ENCODE data around the gene LRRK1. TPM values are rescaled to one million over a fixed set of nuclear protein-coding genes. Genes with fewer than 3 reads are reported as not detected.

Gene LRRK1
- polyA plus RNA-seq, 4 donors = 3.8 to 9.4 (median 5.9) TPM

DNA sequence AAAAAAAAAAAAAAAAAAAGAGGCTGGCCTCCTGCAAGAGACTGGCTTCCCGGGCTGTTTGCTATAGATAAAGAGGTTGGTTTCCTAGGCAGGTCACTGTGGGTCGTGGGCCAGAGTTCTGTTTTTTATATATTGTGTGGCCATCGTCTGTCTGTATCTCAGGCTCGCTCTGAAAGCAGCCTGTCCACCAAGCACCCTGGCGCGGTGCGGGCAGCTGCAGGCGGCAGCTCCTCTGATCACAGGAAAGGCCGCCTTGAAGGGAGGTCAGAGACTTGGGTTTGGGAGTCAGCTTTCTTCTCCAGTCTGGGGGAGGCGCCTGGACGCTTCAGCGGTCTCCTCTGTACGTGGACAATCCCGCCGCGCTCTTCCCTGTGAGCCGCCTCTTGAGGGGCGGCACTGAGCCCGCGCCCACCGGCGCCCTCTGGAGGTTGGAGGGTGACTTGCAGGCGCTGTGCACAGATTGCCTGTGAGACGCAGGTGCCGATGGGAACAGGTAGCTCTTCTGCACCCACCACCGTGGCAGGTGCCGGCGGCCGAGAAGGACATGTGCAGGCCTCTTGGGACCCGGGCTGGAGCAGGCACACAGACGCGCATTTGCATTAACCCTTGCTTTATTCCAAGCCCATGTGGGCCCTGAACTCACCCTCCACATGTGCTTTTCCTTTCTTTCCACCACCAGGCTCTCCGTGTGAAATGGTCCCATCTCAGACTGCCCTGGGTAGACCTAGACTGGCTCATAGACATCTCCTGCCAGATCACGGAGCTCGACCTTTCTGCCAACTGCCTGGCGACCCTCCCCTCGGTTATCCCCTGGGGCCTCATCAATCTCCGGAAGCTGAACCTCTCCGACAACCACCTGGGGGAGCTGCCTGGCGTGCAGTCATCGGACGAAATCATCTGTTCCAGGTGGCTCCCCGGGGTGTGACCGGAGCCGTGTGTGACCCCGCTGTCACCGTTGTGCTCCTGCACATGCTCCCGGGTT lies 89.3 kb downstream of the LRRK1 start:
- DNase-seq = peak; percentile 83 to 94
- Histone ChIP-seq H3K27me3 (ENCODE audit: control insufficient read depth in 3 of 3, insufficient read depth in 3 of 3, low read length in 3 of 3) (no peaks in the 10 kb centered on the region), H3K27ac (ENCODE audit: low read depth in 1 of 3, low read length in 2 of 3) (no peak overlapping the region), H3K9me3 (ENCODE audit: control insufficient read depth in 2 of 2, insufficient read depth in 1 of 2, low read depth in 1 of 2, low read length in 1 of 2) (peaks cover 0 to 13% of the 10 kb centered on the region in 2 donors), H3K4me3 (ENCODE audit: low read depth in 1 of 3, low read length in 3 of 3) (peak overlapping the region in 2 of 3 donors; percentile 60 to 61), H3K4me1 (ENCODE audit: control insufficient read depth in 3 of 3, insufficient read depth in 2 of 3, low read depth in 1 of 3, low read length in 2 of 3) (peaks cover 0 to 6% (median 0%) of the 10 kb centered on the region in 3 donors), H3K36me3 (ENCODE audit: control insufficient read depth in 3 of 3, insufficient read depth in 2 of 3, low read depth in 1 of 3, low read length in 3 of 3) (peaks cover 0 to 2% (median 2%) of the 10 kb centered on the region in 3 donors)
- FAIRE-seq = no peak
- WGBS, 3 donors = 17 to 31% (median 19%) methylated on average over 45 to 48 of the region's 48 CpGs

DNA sequence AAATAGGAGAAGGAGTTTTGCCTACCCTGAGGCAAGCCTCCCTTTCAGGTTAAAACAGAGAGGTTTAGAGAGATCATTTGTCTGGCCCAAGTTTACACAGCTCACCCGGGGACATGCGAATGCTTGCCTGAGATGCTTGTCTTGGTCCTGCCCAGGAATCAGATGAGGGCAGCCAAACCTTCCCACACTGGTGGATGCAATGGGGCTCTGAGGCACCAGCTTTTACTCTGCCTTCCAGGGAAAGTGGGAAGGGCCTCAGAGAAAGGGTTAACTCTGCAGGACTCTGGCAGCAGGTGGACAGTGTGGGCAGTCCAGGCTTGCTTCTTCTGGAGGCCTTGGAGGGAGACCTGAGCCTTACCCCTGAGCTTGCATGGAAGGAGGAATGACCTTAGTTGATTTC lies 90.0 kb downstream of the LRRK1 start:
- FAIRE-seq = no peak
- peaks cover 0 to 13% of the 10 kb centered on the region in 2 donors for H3K9me3 ChIP-seq (ENCODE audit: control insufficient read depth in 2 of 2, insufficient read depth in 1 of 2, low read depth in 1 of 2, low read length in 1 of 2)
- DNase-seq = no peak
- peaks cover 0 to 2% (median 2%) of the 10 kb centered on the region in 3 donors for H3K36me3 ChIP-seq (ENCODE audit: control insufficient read depth in 3 of 3, insufficient read depth in 2 of 3, low read depth in 1 of 3, low read length in 3 of 3)
- 50 to 82% (median 77%) methylated on average over 2 of the region's 2 CpGs for WGBS, 3 donors
- H3K27ac ChIP-seq (ENCODE audit: low read depth in 1 of 3, low read length in 2 of 3) = no peak overlapping the region
- H3K4me3 ChIP-seq (ENCODE audit: low read depth in 1 of 3, low read length in 3 of 3) = no peak overlapping the region
- no peaks in the 10 kb centered on the region for H3K27me3 ChIP-seq (ENCODE audit: control insufficient read depth in 3 of 3, insufficient read depth in 3 of 3, low read length in 3 of 3)
- peaks cover 0 to 6% (median 0%) of the 10 kb centered on the region in 3 donors for H3K4me1 ChIP-seq (ENCODE audit: control insufficient read depth in 3 of 3, insufficient read depth in 2 of 3, low read depth in 1 of 3, low read length in 2 of 3)

DNA sequence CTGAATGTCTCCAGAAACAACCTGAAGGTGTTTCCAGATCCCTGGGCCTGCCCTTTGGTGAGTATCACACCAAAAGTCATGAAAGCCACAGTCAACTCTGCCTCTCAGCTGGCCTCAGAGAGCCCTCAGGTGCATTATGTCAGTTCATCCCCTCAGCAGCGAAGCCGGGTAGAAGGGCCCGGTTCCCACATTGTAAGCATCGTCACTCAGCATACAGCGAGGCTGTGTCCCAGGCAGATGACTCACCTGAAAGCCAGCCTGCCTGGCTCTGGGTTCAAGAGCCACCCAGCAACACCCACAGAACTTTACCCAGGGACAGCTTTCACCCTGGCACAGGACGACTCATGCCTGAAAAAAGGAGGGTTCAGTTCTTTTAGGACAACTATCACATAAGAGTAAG lies 91.6 kb downstream of the LRRK1 start:
- DNase-seq = no peak
- Histone ChIP-seq H3K4me1 (ENCODE audit: control insufficient read depth in 3 of 3, insufficient read depth in 2 of 3, low read depth in 1 of 3, low read length in 2 of 3) (peaks cover 0 to 6% (median 0%) of the 10 kb centered on the region in 3 donors), H3K27me3 (ENCODE audit: control insufficient read depth in 3 of 3, insufficient read depth in 3 of 3, low read length in 3 of 3) (no peaks in the 10 kb centered on the region), H3K4me3 (ENCODE audit: low read depth in 1 of 3, low read length in 3 of 3) (no peak overlapping the region), H3K9me3 (ENCODE audit: control insufficient read depth in 2 of 2, insufficient read depth in 1 of 2, low read depth in 1 of 2, low read length in 1 of 2) (no peaks in the 10 kb centered on the region), H3K27ac (ENCODE audit: low read depth in 1 of 3, low read length in 2 of 3) (no peak overlapping the region), H3K36me3 (ENCODE audit: control insufficient read depth in 3 of 3, insufficient read depth in 2 of 3, low read depth in 1 of 3, low read length in 3 of 3) (peaks cover 0 to 6% (median 2%) of the 10 kb centered on the region in 3 donors)
- no peak for FAIRE-seq
- 86 to 92% (median 92%) methylated on average over 6 of the region's 6 CpGs for WGBS, 3 donors

DNA sequence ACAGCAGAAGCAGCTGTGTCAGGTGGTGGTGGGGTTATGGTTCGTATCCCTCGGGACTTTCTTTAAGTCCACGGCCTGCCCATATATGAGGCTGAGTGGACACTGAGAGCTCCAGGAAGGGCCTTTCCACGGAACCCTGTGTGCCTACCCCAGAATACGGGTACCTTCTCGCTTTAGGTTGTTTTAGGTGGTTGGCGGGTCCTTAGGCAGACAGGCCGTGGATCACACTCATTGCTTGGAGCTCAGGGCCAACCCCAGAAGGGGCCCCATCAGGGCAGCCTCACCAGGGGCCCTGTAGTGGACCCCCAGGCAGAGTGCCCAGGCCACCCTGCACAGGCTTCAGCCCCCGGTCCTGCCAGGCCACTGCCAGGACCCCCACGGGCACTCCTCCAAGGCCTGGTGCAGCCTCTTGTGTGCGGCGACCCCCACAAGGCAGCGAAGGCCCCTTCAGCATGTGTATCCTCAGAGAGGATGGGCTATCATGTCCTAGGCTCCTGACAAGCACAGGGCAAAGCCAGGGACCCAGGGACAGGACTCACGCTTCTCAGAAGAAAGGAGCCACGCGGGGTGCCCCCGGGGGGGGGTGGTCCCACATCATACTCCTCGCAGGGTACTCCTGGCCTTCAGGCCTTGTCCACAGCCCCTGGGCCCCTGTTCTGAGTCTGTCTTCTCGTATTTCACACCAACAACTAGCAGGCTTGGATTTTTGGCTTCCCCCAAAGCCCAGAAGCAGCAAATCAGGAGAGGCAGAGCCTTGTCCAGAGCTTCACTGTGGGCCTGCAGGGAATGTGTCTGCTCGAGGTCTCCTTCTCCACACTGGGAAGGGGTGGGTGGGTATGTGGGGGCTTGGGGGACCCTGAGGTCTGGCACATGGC lies 93.4 kb downstream of the LRRK1 start:
- WGBS, 3 donors = 93 to 96% (median 94%) methylated on average over 20 of the region's 20 CpGs
- no peak for FAIRE-seq
- no peak for DNase-seq
- Histone ChIP-seq H3K27me3 (ENCODE audit: control insufficient read depth in 3 of 3, insufficient read depth in 3 of 3, low read length in 3 of 3) (no peaks in the 10 kb centered on the region), H3K9me3 (ENCODE audit: control insufficient read depth in 2 of 2, insufficient read depth in 1 of 2, low read depth in 1 of 2, low read length in 1 of 2) (no peaks in the 10 kb centered on the region), H3K4me3 (ENCODE audit: low read depth in 1 of 3, low read length in 3 of 3) (no peak overlapping the region), H3K4me1 (ENCODE audit: control insufficient read depth in 3 of 3, insufficient read depth in 2 of 3, low read depth in 1 of 3, low read length in 2 of 3) (no peaks in the 10 kb centered on the region), H3K36me3 (ENCODE audit: control insufficient read depth in 3 of 3, insufficient read depth in 2 of 3, low read depth in 1 of 3, low read length in 3 of 3) (peaks cover 0 to 12% (median 4%) of the 10 kb centered on the region in 3 donors), H3K27ac (ENCODE audit: low read depth in 1 of 3, low read length in 2 of 3) (no peak overlapping the region)

DNA sequence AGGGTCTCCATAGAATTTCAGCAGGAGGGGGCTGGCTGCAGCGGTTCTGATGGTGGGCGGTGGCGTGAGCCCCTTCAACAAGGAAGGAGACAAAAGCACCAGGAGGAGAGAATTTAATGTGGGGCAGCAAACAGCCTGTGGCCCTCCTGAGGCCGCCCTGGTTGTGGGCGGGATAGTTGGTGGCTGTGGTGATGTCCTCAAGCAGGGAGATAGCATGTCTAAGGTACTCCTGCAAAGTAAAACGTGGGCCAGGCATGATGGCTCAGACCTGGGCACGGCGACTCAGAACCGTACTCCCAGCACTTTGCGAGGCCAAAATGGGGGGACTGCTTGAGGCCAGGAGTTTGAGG lies 94.0 kb downstream of the LRRK1 start:
- 93 to 95% (median 94%) methylated on average over 10 of the region's 10 CpGs for WGBS, 3 donors
- peaks cover 0 to 12% (median 4%) of the 10 kb centered on the region in 3 donors for H3K36me3 ChIP-seq (ENCODE audit: control insufficient read depth in 3 of 3, insufficient read depth in 2 of 3, low read depth in 1 of 3, low read length in 3 of 3)
- FAIRE-seq = no peak

DNA sequence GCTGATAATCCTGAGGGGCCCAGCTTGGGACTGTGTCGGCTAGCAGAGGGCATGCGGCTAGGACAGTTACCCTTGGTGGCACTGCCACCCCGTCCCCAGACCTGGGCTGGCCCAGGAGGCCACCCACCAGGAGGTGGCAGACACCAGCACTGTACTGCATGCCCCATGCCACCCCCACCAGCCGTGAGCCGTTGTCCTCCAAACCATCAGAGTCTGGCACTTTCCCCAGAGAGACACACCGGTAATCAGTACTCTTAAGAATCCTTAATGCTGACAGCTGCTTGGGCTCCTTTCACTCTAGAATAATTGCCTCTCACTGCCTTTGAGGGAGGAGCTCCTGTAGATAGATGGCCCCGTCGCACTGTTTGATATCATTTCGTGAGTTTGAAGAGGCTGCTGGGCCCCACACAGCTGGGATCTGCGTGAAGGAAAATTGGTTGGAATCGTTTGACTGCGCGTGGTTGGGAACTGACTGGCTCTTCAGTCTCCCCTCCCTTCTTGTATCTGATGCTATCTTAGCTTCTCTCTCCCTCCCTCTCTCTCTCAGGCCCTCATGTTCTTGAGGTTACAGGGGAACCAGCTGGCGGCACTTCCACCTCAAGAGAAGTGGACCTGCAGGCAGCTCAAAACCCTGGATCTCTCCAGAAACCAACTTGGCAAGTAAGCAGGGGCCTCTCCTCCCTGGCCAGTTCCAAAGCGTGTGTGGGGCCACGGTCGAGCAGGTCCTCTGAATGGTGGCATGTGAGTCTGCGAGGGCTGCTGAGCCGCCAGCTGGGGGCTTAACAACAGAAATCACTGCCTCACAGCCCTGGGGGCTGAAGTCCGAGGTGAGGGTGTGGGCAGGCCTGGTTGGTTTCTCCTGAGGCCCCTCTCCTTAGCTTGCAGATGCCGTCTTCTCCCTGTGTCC lies 94.9 kb downstream of the LRRK1 start:
- Histone ChIP-seq H3K4me3 (ENCODE audit: low read depth in 1 of 3, low read length in 3 of 3) (no peak overlapping the region), H3K27ac (ENCODE audit: low read depth in 1 of 3, low read length in 2 of 3) (no peak overlapping the region), H3K27me3 (ENCODE audit: control insufficient read depth in 3 of 3, insufficient read depth in 3 of 3, low read length in 3 of 3) (no peaks in the 10 kb centered on the region), H3K9me3 (ENCODE audit: control insufficient read depth in 2 of 2, insufficient read depth in 1 of 2, low read depth in 1 of 2, low read length in 1 of 2) (no peaks in the 10 kb centered on the region), H3K4me1 (ENCODE audit: control insufficient read depth in 3 of 3, insufficient read depth in 2 of 3, low read depth in 1 of 3, low read length in 2 of 3) (no peaks in the 10 kb centered on the region), H3K36me3 (ENCODE audit: control insufficient read depth in 3 of 3, insufficient read depth in 2 of 3, low read depth in 1 of 3, low read length in 3 of 3) (peaks cover 0 to 12% (median 4%) of the 10 kb centered on the region in 3 donors)
- WGBS, 3 donors = 80 to 87% (median 84%) methylated on average over 21 of the region's 21 CpGs
- DNase-seq (no peak), FAIRE-seq (no peak)

More for the DNA sequence above, 94.0 kb downstream of the LRRK1 start:
- no peak overlapping the region for H3K4me3 ChIP-seq (ENCODE audit: low read depth in 1 of 3, low read length in 3 of 3)
- no peaks in the 10 kb centered on the region for H3K4me1 ChIP-seq (ENCODE audit: control insufficient read depth in 3 of 3, insufficient read depth in 2 of 3, low read depth in 1 of 3, low read length in 2 of 3)
- H3K9me3 ChIP-seq (ENCODE audit: control insufficient read depth in 2 of 2, insufficient read depth in 1 of 2, low read depth in 1 of 2, low read length in 1 of 2) = no peaks in the 10 kb centered on the region
- DNase-seq = no peak
- H3K27me3 ChIP-seq (ENCODE audit: control insufficient read depth in 3 of 3, insufficient read depth in 3 of 3, low read length in 3 of 3) = no peaks in the 10 kb centered on the region
- H3K27ac ChIP-seq (ENCODE audit: low read depth in 1 of 3, low read length in 2 of 3) = no peak overlapping the region

DNA sequence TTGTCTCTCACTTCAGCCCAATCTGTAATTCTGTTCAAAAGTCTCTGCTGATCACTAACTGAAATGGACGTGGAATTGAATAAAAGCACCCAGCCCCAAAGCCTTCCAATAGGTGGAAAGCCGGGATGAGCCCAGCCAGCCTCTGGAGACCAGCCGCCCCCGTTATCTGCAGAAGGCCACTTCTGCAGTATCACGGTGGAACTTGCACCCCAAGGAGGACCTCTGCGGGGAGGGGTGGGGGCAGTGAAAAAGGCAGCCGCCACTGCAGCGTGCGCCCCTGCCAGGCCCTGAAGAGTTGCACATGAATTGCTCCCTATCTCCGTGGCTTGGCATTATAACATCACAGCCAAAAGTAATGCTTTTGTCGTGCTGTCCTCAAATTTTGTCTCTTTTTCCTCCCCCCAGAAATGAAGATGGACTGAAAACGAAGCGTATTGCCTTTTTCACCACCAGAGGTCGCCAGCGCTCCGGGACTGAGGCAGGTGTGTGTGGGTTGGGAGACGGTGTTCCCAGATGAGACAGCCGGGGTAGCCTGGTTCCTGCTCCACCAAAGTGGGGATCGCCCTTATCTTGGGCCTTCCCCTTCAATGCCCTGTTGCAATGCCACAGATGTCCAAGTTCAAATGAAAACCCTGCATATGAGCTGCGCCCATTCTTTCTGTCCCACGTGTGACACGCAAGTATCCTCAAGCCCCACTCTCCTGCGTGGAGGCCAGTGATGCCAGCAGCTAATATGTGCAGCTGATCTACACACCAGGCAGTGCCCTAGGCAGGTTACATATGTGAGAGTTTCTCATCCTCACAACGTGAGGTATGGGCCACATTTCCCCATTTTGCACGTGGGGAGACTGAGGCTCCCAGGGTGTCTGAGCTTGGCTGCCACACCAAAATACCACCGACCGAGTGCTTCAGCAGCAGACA lies 96.0 kb downstream of the LRRK1 start:
- H3K36me3 ChIP-seq (ENCODE audit: control insufficient read depth in 3 of 3, insufficient read depth in 2 of 3, low read depth in 1 of 3, low read length in 3 of 3) = peaks cover 0 to 12% (median 4%) of the 10 kb centered on the region in 3 donors
- no peaks in the 10 kb centered on the region for H3K27me3 ChIP-seq (ENCODE audit: control insufficient read depth in 3 of 3, insufficient read depth in 3 of 3, low read length in 3 of 3)
- H3K9me3 ChIP-seq (ENCODE audit: control insufficient read depth in 2 of 2, insufficient read depth in 1 of 2, low read depth in 1 of 2, low read length in 1 of 2) = no peaks in the 10 kb centered on the region
- WGBS, 3 donors = 52 to 57% (median 53%) methylated on average over 27 of the region's 27 CpGs
- FAIRE-seq (no peak), DNase-seq (peak; percentile 56 to 74)
- no peak overlapping the region for H3K4me3 ChIP-seq (ENCODE audit: low read depth in 1 of 3, low read length in 3 of 3)
- no peaks in the 10 kb centered on the region for H3K4me1 ChIP-seq (ENCODE audit: control insufficient read depth in 3 of 3, insufficient read depth in 2 of 3, low read depth in 1 of 3, low read length in 2 of 3)
- no peak overlapping the region for H3K27ac ChIP-seq (ENCODE audit: low read depth in 1 of 3, low read length in 2 of 3)
